SK-N-SH treated with all-trans-retinoic acid at 6 μM for 48 hours (cell line): ENCODE measurements around the gene DNAH7.
"Not testable (repeated sequence)": the region's sequence is repeated elsewhere in the genome, so short reads cannot be mapped to it uniquely, and the experiment has no call there.

Source experiments
- ATAC-seq: fragments of 200-7000 bp; cut with Tn5 transposase; 3 replicates; pipeline ENCODE4 v1.9.1; 2020; ENCODE audit warnings: mild to moderate bottlenecking, moderate library complexity

The DNAH7 gene

GRCh38 chr2:195692531-195692930 lies 376.1 kb downstream of the DNAH7 start:
- not testable (repeated sequence) for ATAC-seq
